IMR-90 (cell line): Measurements from ENCODE around the gene SPP2. TPM values are rescaled to one million over a fixed set of nuclear protein-coding genes. Genes with fewer than 3 reads are reported as not detected.

ENCODE experiments used
- ATAC-seq: fragments of 200-7000 bp; cut with Tn5 transposase; 2 replicates; pipeline ENCODE4 v1.9.1; 2020; ENCODE audit warnings: low read depth, mild to moderate bottlenecking, moderate library complexity
- BruUV-seq: library from RNA; stranded (reverse); fragments of 400-500 nt; replicated peaks from 2 replicates; lab custom pipeline; 2021; lab: Mats Ljungman, UMichigan
- CTCF ChIA-PET: fragments of 300-600 bp; formaldehyde crosslinking; extraction: SDS; loops from one replicate; lab custom pipeline; 2021; ENCODE audit warnings: antibody characterized with exemption; lab: Yijun Ruan, JAX
- POLR2A ChIA-PET: fragments of 300-600 bp; sonication (Branson Sonifier 250); formaldehyde crosslinking; loops from one replicate; lab custom pipeline; 2022; ENCODE audit warnings: antibody characterized with exemption; ENCODE audit not compliant: unreplicated experiment; lab: Charles Lee
- DNase-seq: peaks from one replicate; pipeline ENCODE4 v3.0.0; 2013
- H2AFZ ChIP-seq: replicated peaks from 2 replicates; pipeline ENCODE3; 2013; ENCODE audit warnings: low read length, mild to moderate bottlenecking; ENCODE audit not compliant: poor library complexity
- H2AK5ac ChIP-seq: 2 replicates; pipeline ENCODE4 v1.6.1; 2013; ENCODE audit warnings: low read depth, low read length, inconsistent platforms
- H2AK9ac ChIP-seq: replicated peaks from 2 replicates; pipeline ENCODE3; 2013; ENCODE audit warnings: mild to moderate bottlenecking, low read depth, low read length, moderate library complexity; ENCODE audit not compliant: poor library complexity
- H2BK120ac ChIP-seq: 2 replicates; pipeline ENCODE4 v1.6.1; 2013; ENCODE audit warnings: low read depth, low read length, inconsistent platforms
- H2BK15ac ChIP-seq: 3 replicates; pipeline ENCODE4 v1.6.1; 2013; ENCODE audit warnings: low read depth, low read length, inconsistent platforms
- H2BK20ac ChIP-seq: 2 replicates; pipeline ENCODE4 v1.6.1; 2013; ENCODE audit warnings: low read depth, mild to moderate bottlenecking, inconsistent platforms, low read length, moderate library complexity
- H2BK5ac ChIP-seq: 2 replicates; pipeline ENCODE4 v1.6.1; 2013; ENCODE audit warnings: mild to moderate bottlenecking, low read depth, low read length, inconsistent platforms; ENCODE audit not compliant: poor library complexity, severe bottlenecking
- H3K14ac ChIP-seq: replicated peaks from 2 replicates; pipeline ENCODE4 v1.6.1; 2013; ENCODE audit warnings: low read depth, low read length, inconsistent platforms
- H3K18ac ChIP-seq: 2 replicates; pipeline ENCODE4 v1.6.1; 2013; ENCODE audit warnings: low read depth, low read length, control low read depth
- H3K23ac ChIP-seq: 2 replicates; pipeline ENCODE4 v1.6.1; 2013; ENCODE audit warnings: low read depth, low read length, inconsistent platforms
- H3K27ac ChIP-seq: 2 replicates; pipeline ENCODE4 v1.5.1; 2013; ENCODE audit warnings: mild to moderate bottlenecking, control low read depth, low read length; ENCODE audit not compliant: insufficient read depth
- H3K27me3 ChIP-seq: 2 replicates; pipeline ENCODE4 v1.6.1; 2013; ENCODE audit warnings: low read length; ENCODE audit not compliant: control insufficient read depth, insufficient read depth
- H3K36me3 ChIP-seq: 2 replicates; pipeline ENCODE4 v1.6.1; 2013; ENCODE audit warnings: low read length, mixed read lengths; ENCODE audit not compliant: control insufficient read depth, insufficient read depth
- H3K4ac ChIP-seq: 2 replicates; pipeline ENCODE4 v1.6.1; 2013; ENCODE audit warnings: low read depth, low read length, inconsistent platforms
- H3K4me1 ChIP-seq: 2 replicates; pipeline ENCODE4 v1.6.1; 2013; ENCODE audit warnings: low read length, mixed read lengths; ENCODE audit not compliant: control insufficient read depth, insufficient read depth
- H3K4me2 ChIP-seq: 2 replicates; pipeline ENCODE4 v1.6.1; 2013; ENCODE audit warnings: low read depth, mild to moderate bottlenecking, control low read depth, low read length, moderate library complexity
- H3K4me3 ChIP-seq: 2 replicates; pipeline ENCODE4 v1.5.1; 2013; ENCODE audit warnings: low read depth, mild to moderate bottlenecking, control low read depth, low read length, moderate library complexity; ENCODE audit not compliant: insufficient read depth
- H3K56ac ChIP-seq: 2 replicates; pipeline ENCODE4 v1.6.1; 2013; ENCODE audit warnings: low read length, inconsistent platforms; ENCODE audit not compliant: insufficient read depth; ENCODE audit errors: extremely low read depth
- H3K79me1 ChIP-seq, 2 experiments: 2 replicates each; pipeline ENCODE4 v1.6.1; 2013; ENCODE audit warnings: low read length in 2 of 2, inconsistent platforms in 1 of 2, low read depth in 1 of 2
- H3K9ac ChIP-seq: 2 replicates; pipeline ENCODE4 v1.6.1; 2013; ENCODE audit warnings: low read depth, low read length, control low read depth
- H3K9me1 ChIP-seq: 2 replicates; pipeline ENCODE4 v1.6.1; 2013; ENCODE audit warnings: low read length, inconsistent platforms; ENCODE audit not compliant: insufficient read depth
- H3K9me3 ChIP-seq: 2 replicates; pipeline ENCODE4 v1.6.1; 2013; ENCODE audit warnings: low read length; ENCODE audit not compliant: control insufficient read depth, insufficient read depth
- H4K20me1 ChIP-seq: 2 replicates; pipeline ENCODE4 v1.6.1; 2013; ENCODE audit warnings: low read length, inconsistent platforms; ENCODE audit not compliant: insufficient read depth
- H4K5ac ChIP-seq: 2 replicates; pipeline ENCODE4 v1.6.1; 2013; ENCODE audit warnings: mild to moderate bottlenecking, low read depth, low read length, control low read depth
- H4K8ac ChIP-seq, 2 experiments: 2 replicates each; pipeline ENCODE4 v1.6.1; 2013; ENCODE audit warnings: low read depth in 2 of 2, low read length in 2 of 2, control low read depth in 1 of 2, inconsistent platforms in 1 of 2
- H4K91ac ChIP-seq: 2 replicates; pipeline ENCODE4 v1.6.1; 2013; ENCODE audit warnings: low read depth, low read length, inconsistent platforms; ENCODE audit not compliant: insufficient read depth
- BHLHE40 ChIP-seq: fragments of 150-350 bp; IDR thresholded peaks from 2 replicates; pipeline ENCODE4 v1.6.1; 2016; ENCODE audit warnings: mild to moderate bottlenecking, low read depth, low read length
- CEBPB ChIP-seq: IDR thresholded peaks from 2 replicates; pipeline ENCODE4 v1.6.1; 2012; ENCODE audit warnings: low read depth, low read length, improper control_type of control experiment
- CHD1 ChIP-seq: IDR thresholded peaks from 2 replicates; pipeline ENCODE4 v1.6.1; 2012; ENCODE audit warnings: low read depth, low read length, improper control_type of control experiment
- CTCF ChIP-seq: conservative IDR thresholded peaks from 2 replicates; pipeline ENCODE4 v1.5.1; 2012; ENCODE audit warnings: mild to moderate bottlenecking, low read depth, low read length, improper control_type of control experiment
- ELK1 ChIP-seq: fragments of 150-350 bp; IDR thresholded peaks from 2 replicates; pipeline ENCODE4 v1.6.1; 2016; ENCODE audit warnings: low read depth, mild to moderate bottlenecking, low read length, moderate library complexity, borderline replicate concordance
- MAFK ChIP-seq: IDR thresholded peaks from 2 replicates; pipeline ENCODE4 v1.6.1; 2012; ENCODE audit warnings: low read depth, low read length, improper control_type of control experiment
- MXI1 ChIP-seq: IDR thresholded peaks from 2 replicates; pipeline ENCODE4 v1.6.1; 2012; ENCODE audit warnings: low read depth, mild to moderate bottlenecking, low read length, moderate library complexity, borderline replicate concordance
- NFE2L2 ChIP-seq: fragments of 150-350 bp; IDR thresholded peaks from 2 replicates; pipeline ENCODE4 v1.6.1; 2016; ENCODE audit warnings: low read depth, mild to moderate bottlenecking, low read length
- RCOR1 ChIP-seq: IDR thresholded peaks from 2 replicates; pipeline ENCODE4 v1.6.1; 2012; ENCODE audit warnings: mild to moderate bottlenecking, low read length, improper control_type of control experiment; ENCODE audit not compliant: insufficient replicate concordance
- RFX5 ChIP-seq: IDR thresholded peaks from 2 replicates; pipeline ENCODE4 v1.8.0; 2012; ENCODE audit warnings: low read depth, mild to moderate bottlenecking, low read length, moderate library complexity
- SMC3 ChIP-seq: fragments of 150-350 bp; IDR thresholded peaks from 2 replicates; pipeline ENCODE4 v1.6.1; 2016; ENCODE audit warnings: low read depth, mild to moderate bottlenecking, antibody characterized with exemption, low read length, moderate library complexity
- WGBS, 2 experiments: methylation state at CpG; one replicate each; pipeline versions ENCODE4 v1.1.5 to v1.1.7; 2013; ENCODE audit warnings: missing lambda C conversion rate in 2 of 2; ENCODE audit not compliant: insufficient read length in 1 of 2; ENCODE audit errors: extremely low coverage in 2 of 2; 5-methylcytosine and 5-hydroxymethylcytosine counted together
- dilution Hi-C: fragments of 300-500 bp; cut with HindIII; formaldehyde crosslinking; loops from one replicate; pipeline ENCODE4 v1.14.3; 2018; ENCODE audit warnings: low sequenced_read_pairs; ENCODE audit not compliant: unreplicated experiment
- in situ Hi-C: fragments of 300-500 bp; cut with MboI; formaldehyde crosslinking; loops from 3 replicates; pipeline ENCODE4 v1.14.3; 2019; ENCODE audit warnings: low sequenced_read_pairs, inconsistent platforms, mixed read lengths
- intact Hi-C: fragments of 100-400 bp; cut with micrococcal nuclease; formaldehyde crosslinking; loops from 2 replicates; pipeline ENCODE4 v1.10.0; 2022
- polyA plus RNA-seq, 3 experiments: library from polyadenylated mRNA; depleted of rRNA; stranded (reverse); fragments of >200 nt; gene quantifications; 2 replicates each; pipeline ENCODE4 v1.2.3, GENCODE V29; 2012; ENCODE audit warnings: low replicate concordance in 1 of 3
- total RNA-seq: library from RNA; depleted of rRNA; stranded (reverse); fragments of >200 nt; gene quantifications from 2 replicates; pipeline ENCODE4 v1.2.3, GENCODE V29; 2012

SPP2 gene
- total and polyA plus RNA-seq, 2 of the 4 experiments (the other 2 are of a cell fraction) = not detected

GRCh38 chr2:234001380-234002160, 48.9 kb upstream of the SPP2 start:
- H3K9me1 ChIP-seq = peaks cover 7% of the 10 kb centered on the region; the same call in 1 of the 2 replicates
- H3K4me3 ChIP-seq = no peak overlapping the region
- H3K56ac ChIP-seq = no peak overlapping the region
- ChIA-PET POLR2A (no interaction called here), CTCF (no interaction called here)
- DNase-seq = no peak
- no peak overlapping the region for H3K14ac ChIP-seq
- no peak overlapping the region for H4K5ac ChIP-seq
- TF ChIP-seq CEBPB (no peak), MXI1 (no peak), MAFK (no peak), ELK1 (no peak), RCOR1 (no peak), BHLHE40 (no peak), NFE2L2 (no peak), RFX5 (no peak), CHD1 (no peak), CTCF (no peak), SMC3 (no peak)
- no peak overlapping the region for H3K4me2 ChIP-seq
- in situ Hi-C loops (no loop called here), dilution Hi-C loops (no loop called here), intact Hi-C loops (no loop called here)
- H3K27ac ChIP-seq = no peak overlapping the region
- peaks cover 2% of the 10 kb centered on the region for H3K27me3 ChIP-seq
- no peak overlapping the region for H3K23ac ChIP-seq
- no peak overlapping the region for H2BK5ac ChIP-seq
- no peak overlapping the region for H4K91ac ChIP-seq
- ATAC-seq = no peak
- H3K9me3 ChIP-seq = no peaks in the 10 kb centered on the region
- H2BK15ac ChIP-seq = no peak overlapping the region
- no peak overlapping the region for H3K9ac ChIP-seq
- no peaks in the 10 kb centered on the region for H3K4me1 ChIP-seq
- no peak overlapping the region for H2BK20ac ChIP-seq
- no peaks in the 10 kb centered on the region for H3K79me1 ChIP-seq
- H3K4ac ChIP-seq = no peak overlapping the region
- H4K20me1 ChIP-seq = no peaks in the 10 kb centered on the region
- BruUV-seq = no TSS peak
- WGBS, 2 experiments = 89% methylated on average over 4 of the region's 8 CpGs; no CpG with 5 or more reads in 1 of the 2 experiments
- no peak overlapping the region for H2AFZ ChIP-seq
- no peak overlapping the region for H4K8ac ChIP-seq
- H2BK120ac ChIP-seq = no peak overlapping the region
- no peak overlapping the region for H3K18ac ChIP-seq
- H2AK5ac ChIP-seq = no peak overlapping the region; the same call in 1 of the 2 replicates
- H3K36me3 ChIP-seq = no peaks in the 10 kb centered on the region
- H2AK9ac ChIP-seq = no peak overlapping the region
